NOMO-1 treated with dmso at 0.1 percent for 144 hours (cell line): Measurements from ENCODE around the gene GXYLT1.
"Not testable (repeated sequence)": the region's sequence is repeated elsewhere in the genome, so short reads cannot be mapped to it uniquely, and the experiment has no call there.

ENCODE experiments used
- DNase-seq: peaks from one replicate; lab custom pipeline; 2025; ENCODE audit not compliant: unreplicated experiment; lab: John Stamatoyannopoulos, UW

Gene GXYLT1

GRCh38 chr12:42144408-42145196 lies at the start of gene GXYLT1:
TSS of gene GXYLT1 (minus strand) at chr12:42144874. CDS start at chr12:42144646, 228 bp downstream.
- peak; percentile 96 for DNase-seq

GRCh38 chr12:42192686-42193085 lies 48.0 kb upstream of the GXYLT1 start:
- no peak for DNase-seq

GRCh38 chr12:42192258-42192657 lies 47.6 kb upstream of the GXYLT1 start:
- no peak for DNase-seq

- no peak for DNase-seq
Observed at GRCh38 chr12:42190376-42190775, 45.7 kb upstream of the GXYLT1 start.

GRCh38 chr12:42188275-42188674 lies 43.6 kb upstream of the GXYLT1 start:
- not testable (repeated sequence) for DNase-seq

GRCh38 chr12:42187799-42188198 lies 43.1 kb upstream of the GXYLT1 start:
- DNase-seq = no peak

GRCh38 chr12:42186793-42187192 lies 42.1 kb upstream of the GXYLT1 start:
- peak; percentile 6 for DNase-seq

- DNase-seq = no peak
Observed at GRCh38 chr12:42182394-42182793, 37.7 kb upstream of the GXYLT1 start.

- peak; percentile 61 for DNase-seq
Observed at GRCh38 chr12:42180990-42181596, 36.4 kb upstream of the GXYLT1 start.

- DNase-seq = no peak
Observed at GRCh38 chr12:42178101-42178500, 33.4 kb upstream of the GXYLT1 start.

GRCh38 chr12:42174978-42175377 lies 30.3 kb upstream of the GXYLT1 start:
- no peak for DNase-seq

- no peak for DNase-seq
Observed at GRCh38 chr12:42173961-42174521, 29.4 kb upstream of the GXYLT1 start.

- DNase-seq = peak; percentile 24
Observed at GRCh38 chr12:42172441-42173210, 28.0 kb upstream of the GXYLT1 start.

GRCh38 chr12:42167711-42168110 lies 23.0 kb upstream of the GXYLT1 start:
- no peak for DNase-seq

- DNase-seq = no peak
Observed at GRCh38 chr12:42166501-42166900, 21.8 kb upstream of the GXYLT1 start.

GRCh38 chr12:42163913-42164312 lies 19.2 kb upstream of the GXYLT1 start:
- DNase-seq = no peak

GRCh38 chr12:42162965-42163364 lies 18.3 kb upstream of the GXYLT1 start:
- DNase-seq = no peak

- DNase-seq = no peak
Observed at GRCh38 chr12:42162193-42162592, 17.5 kb upstream of the GXYLT1 start.

- DNase-seq = no peak
Observed at GRCh38 chr12:42161529-42161928, 16.9 kb upstream of the GXYLT1 start.

GRCh38 chr12:42156232-42156631 lies 11.6 kb upstream of the GXYLT1 start:
- DNase-seq = no peak

GRCh38 chr12:42145552-42146215 lies 1.0 kb upstream of the GXYLT1 start:
- DNase-seq = no peak
